Adipocyte (in vitro differentiated cells): ENCODE data around the gene CETP.

Experiments
- DNase-seq: peaks from one replicate; pipeline ENCODE4 v3.0.0-alpha.2; 2015; ENCODE audit warnings: low read depth
- H3K27me3 ChIP-seq: replicated peaks from 2 replicates; pipeline ENCODE4 v1.7.0; 2013; ENCODE audit warnings: mild to moderate bottlenecking, low read length, moderate library complexity; ENCODE audit not compliant: control insufficient read depth, insufficient read depth
- H3K36me3 ChIP-seq: 2 replicates; pipeline ENCODE4 v1.7.0; 2013; ENCODE audit warnings: low read length, mild to moderate bottlenecking, moderate library complexity; ENCODE audit not compliant: control insufficient read depth, insufficient read depth, severe bottlenecking
- H3K4me1 ChIP-seq: 2 replicates; pipeline ENCODE4 v1.7.0; 2013; ENCODE audit warnings: mild to moderate bottlenecking, low read length, moderate library complexity; ENCODE audit not compliant: control insufficient read depth, insufficient read depth
- H3K4me3 ChIP-seq: 2 replicates; pipeline ENCODE4 v1.7.0; 2013; ENCODE audit warnings: mild to moderate bottlenecking, low read length, moderate library complexity
- H3K9ac ChIP-seq: 2 replicates; pipeline ENCODE4 v1.7.0; 2013; ENCODE audit warnings: mild to moderate bottlenecking, low read length, moderate library complexity
- H3K9me3 ChIP-seq: 2 replicates; pipeline ENCODE4 v1.7.0; 2013; ENCODE audit warnings: mild to moderate bottlenecking, low read length, moderate library complexity; ENCODE audit not compliant: control insufficient read depth

CETP gene

GRCh38 chr16:56975714-56976113 is 14.0 kb downstream of the CETP start:
- Histone ChIP-seq H3K9ac (no peak overlapping the region), H3K9me3 (no peaks in the 10 kb centered on the region), H3K4me3 (no peak overlapping the region), H3K36me3 (no peaks in the 10 kb centered on the region), H3K4me1 (peaks cover 19% of the 10 kb centered on the region), H3K27me3 (no peaks in the 10 kb centered on the region)
- no peak for DNase-seq

DNA sequence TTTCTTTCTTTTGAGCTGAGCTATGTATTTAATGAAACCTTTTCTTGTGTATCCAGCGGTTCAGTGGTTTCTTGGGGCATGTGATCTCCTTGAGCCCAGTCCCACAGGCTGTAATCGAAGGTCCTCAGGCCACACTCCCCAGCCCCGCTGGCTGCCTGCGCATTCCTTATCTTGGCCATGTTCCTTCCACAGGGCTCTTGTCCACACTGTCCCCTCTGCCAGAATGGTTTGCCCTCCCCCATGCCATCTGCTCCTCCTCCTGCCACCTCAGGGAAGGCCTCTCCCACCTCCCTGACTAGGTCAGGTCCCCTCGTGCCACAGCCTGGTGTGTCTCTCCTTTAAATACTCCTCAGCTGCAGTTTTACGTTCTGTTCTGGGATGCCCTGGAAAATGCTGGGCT is 15.5 kb downstream of the CETP start:
- no peak overlapping the region for H3K9ac ChIP-seq
- DNase-seq = no peak
- no peak overlapping the region for H3K4me3 ChIP-seq
- no peaks in the 10 kb centered on the region for H3K36me3 ChIP-seq
- H3K9me3 ChIP-seq = no peaks in the 10 kb centered on the region
- no peaks in the 10 kb centered on the region for H3K27me3 ChIP-seq
- H3K4me1 ChIP-seq = peaks cover 4% of the 10 kb centered on the region

GRCh38 chr16:56977823-56978430 is 16.2 kb downstream of the CETP start:
- no peak overlapping the region for H3K4me3 ChIP-seq
- no peaks in the 10 kb centered on the region for H3K27me3 ChIP-seq
- no peaks in the 10 kb centered on the region for H3K36me3 ChIP-seq
- no peak overlapping the region for H3K9ac ChIP-seq
- DNase-seq = no peak
- H3K4me1 ChIP-seq = no peaks in the 10 kb centered on the region
- H3K9me3 ChIP-seq = no peaks in the 10 kb centered on the region

- Histone ChIP-seq H3K27me3 (no peaks in the 10 kb centered on the region), H3K4me1 (peaks cover 6% of the 10 kb centered on the region), H3K4me3 (no peak overlapping the region), H3K9me3 (no peaks in the 10 kb centered on the region), H3K9ac (no peak overlapping the region), H3K36me3 (no peaks in the 10 kb centered on the region)
- DNase-seq = no peak
These were observed 18.4 kb downstream of the CETP start for GRCh38 chr16:56980201-56980535.

DNA sequence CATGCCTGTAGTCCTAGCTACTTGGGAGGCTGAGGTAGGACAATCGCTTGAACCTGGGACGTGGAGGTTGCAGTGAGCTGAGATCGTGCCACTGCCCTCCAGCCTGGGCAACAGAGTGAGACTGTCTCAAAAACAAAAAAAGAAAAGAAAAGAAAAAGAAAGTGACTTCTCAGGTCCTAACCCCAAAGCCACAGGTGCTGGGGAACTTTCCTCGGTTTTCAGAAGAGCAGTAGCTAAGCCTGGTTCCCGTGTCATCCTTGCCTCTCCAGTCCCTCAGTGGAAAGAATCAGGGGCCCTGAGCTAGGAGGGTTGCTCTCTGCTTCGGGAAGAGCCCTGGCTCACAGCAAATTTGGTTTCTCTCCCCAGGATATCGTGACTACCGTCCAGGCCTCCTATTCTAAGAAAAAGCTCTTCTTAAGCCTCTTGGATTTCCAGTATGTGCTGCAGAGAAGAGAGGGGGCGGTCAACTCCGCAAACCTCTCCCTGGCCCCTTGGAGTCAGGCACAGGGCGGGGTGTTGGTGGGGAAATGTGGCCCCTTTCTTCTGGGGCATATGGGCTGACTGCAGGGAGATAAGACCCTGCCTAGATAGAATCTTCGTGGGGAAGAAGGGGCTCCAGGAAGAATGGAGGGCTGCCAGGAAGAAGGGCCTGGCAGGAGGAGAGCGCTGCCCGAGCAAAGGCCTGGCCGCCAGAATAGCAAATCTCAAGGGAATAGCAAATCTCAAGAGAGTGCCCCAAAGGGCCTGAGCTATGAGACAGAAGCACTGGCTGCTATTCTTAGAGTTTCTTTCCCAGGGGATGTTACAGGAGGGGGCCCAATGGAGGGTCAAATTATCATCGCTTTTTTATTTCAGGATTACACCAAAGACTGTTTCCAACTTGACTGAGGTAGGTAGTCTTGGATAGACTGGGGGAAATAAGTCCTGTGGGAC is 19.3 kb downstream of the CETP start:
- Histone ChIP-seq H3K36me3 (no peaks in the 10 kb centered on the region), H3K27me3 (no peaks in the 10 kb centered on the region), H3K9ac (no peak overlapping the region), H3K4me1 (peaks cover 15% of the 10 kb centered on the region), H3K4me3 (no peak overlapping the region), H3K9me3 (no peaks in the 10 kb centered on the region)
- no peak for DNase-seq

DNA sequence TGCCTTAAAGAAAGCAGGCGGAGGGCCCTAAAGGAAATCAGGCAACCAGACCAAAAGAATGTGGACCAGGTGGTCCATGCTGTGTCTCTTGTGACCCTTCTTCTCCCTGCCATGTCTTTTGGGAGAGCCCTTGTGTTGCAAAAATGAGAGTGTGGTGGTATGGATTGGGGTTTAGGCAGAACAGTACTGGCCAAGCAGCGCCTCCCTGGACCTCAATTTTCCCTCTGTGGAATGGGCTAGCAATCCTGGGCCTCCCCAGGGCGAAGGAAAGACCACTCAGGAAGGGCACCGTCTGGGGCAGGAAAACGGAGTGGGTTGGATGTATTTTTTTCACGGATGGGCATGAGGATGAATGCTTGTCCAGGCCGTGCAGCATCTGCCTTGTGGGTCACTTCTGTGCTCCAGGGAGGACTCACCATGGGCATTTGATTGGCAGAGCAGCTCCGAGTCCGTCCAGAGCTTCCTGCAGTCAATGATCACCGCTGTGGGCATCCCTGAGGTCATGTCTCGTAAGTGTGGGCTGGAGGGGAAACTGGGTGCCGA is 20.1 kb downstream of the CETP start:
- peaks cover 16% of the 10 kb centered on the region for H3K4me1 ChIP-seq
- H3K9ac ChIP-seq = no peak overlapping the region
- no peak overlapping the region for H3K4me3 ChIP-seq
- no peaks in the 10 kb centered on the region for H3K27me3 ChIP-seq
- H3K36me3 ChIP-seq = no peaks in the 10 kb centered on the region
- H3K9me3 ChIP-seq = no peaks in the 10 kb centered on the region
- DNase-seq = no peak

- Histone ChIP-seq H3K27me3 (no peaks in the 10 kb centered on the region), H3K36me3 (no peaks in the 10 kb centered on the region), H3K4me3 (no peak overlapping the region), H3K4me1 (peaks cover 16% of the 10 kb centered on the region), H3K9ac (no peak overlapping the region), H3K9me3 (no peaks in the 10 kb centered on the region)
- DNase-seq = no peak
These were observed 20.9 kb downstream of the CETP start for GRCh38 chr16:56982695-56983094.

- Histone ChIP-seq H3K4me3 (no peak overlapping the region), H3K36me3 (no peaks in the 10 kb centered on the region), H3K9me3 (no peaks in the 10 kb centered on the region), H3K4me1 (peaks cover 19% of the 10 kb centered on the region), H3K27me3 (no peaks in the 10 kb centered on the region), H3K9ac (no peak overlapping the region)
- no peak for DNase-seq
These were observed 21.5 kb downstream of the CETP start for GRCh38 chr16:56983211-56983751.

DNA sequence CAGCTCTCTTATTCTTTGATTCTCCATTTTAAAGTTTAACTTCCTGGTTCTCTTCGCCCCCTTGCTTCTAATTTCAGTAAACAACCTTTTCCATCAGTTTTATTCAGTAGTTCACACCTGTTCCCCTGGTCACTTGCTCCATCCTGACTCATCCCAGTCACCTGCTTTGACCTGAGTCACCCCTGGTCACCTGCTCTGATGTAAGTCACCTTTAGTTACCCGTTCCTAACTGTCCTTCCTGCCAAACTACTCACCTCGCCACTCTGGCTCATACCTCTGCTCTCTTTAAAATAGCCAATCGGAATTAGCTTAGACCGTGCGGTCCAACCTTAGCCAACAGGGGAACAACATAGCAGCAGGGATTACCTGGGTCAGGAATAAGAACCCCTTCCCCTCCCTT is 22.9 kb downstream of the CETP start:
- H3K4me3 ChIP-seq = no peak overlapping the region
- DNase-seq = no peak
- peaks cover 29% of the 10 kb centered on the region for H3K4me1 ChIP-seq
- H3K9ac ChIP-seq = peak overlapping the region; percentile 66
- no peaks in the 10 kb centered on the region for H3K27me3 ChIP-seq
- H3K9me3 ChIP-seq = no peaks in the 10 kb centered on the region
- no peaks in the 10 kb centered on the region for H3K36me3 ChIP-seq

DNA sequence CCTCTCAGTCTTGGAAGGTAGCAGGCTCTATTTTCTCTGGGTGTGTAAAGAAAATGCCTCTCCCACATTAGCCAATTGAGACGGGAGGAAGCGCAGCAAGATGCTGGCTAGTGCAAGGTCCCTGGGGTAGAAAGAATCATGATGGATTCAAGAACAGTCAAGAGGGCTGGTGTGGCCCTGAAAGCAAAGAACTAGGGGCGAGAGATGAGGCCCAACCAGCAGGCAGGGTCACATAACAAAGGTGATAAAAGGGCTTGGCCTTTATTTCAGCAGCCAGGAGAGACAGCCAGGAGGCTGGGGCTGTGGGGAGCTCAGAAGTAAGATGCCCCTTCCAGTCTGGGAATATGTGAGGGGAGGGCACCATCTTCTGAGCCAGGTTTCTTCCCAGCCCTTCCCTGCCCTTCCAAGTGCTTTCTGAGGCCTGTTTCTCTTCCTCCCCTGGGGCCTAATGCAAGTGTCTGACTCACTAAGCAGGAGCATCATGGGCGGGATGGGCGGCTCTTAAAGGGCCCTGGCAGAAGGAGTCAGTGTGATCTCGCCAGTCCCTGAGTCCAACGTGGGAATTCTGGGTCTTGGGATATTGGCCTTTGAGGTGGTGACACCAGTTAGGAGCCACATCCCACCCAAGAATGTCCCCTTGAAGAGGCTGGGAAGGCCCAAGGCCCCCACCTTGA is 23.7 kb downstream of the CETP start:
- H3K27me3 ChIP-seq = no peaks in the 10 kb centered on the region

DNA sequence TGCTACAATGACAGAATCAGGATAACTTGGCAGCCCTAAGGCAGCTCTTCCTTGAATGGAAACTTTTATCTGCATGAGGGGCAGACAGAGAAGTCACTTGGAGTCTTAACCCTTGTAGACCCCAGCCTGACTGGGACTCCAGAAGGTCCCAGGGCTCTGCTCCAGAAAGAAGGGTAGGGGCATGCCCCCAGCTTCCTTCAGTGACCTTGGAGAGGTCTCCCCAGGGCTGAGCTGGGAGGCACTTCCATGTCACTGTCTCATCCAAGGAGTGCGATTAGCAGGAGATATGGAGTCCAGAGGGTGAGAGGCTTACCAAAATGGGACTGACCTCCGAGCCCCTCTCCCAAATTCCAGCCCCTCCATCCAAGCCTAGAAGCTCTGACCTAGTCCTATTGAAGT is 24.2 kb downstream of the CETP start:
- peak overlapping the region; percentile 66 for H3K9ac ChIP-seq

More for the DNA sequence above, 23.7 kb downstream of the CETP start:
- peak; percentile 93 for DNase-seq
- peaks cover 34% of the 10 kb centered on the region for H3K4me1 ChIP-seq
- H3K9ac ChIP-seq = peak overlapping the region; percentile 66
- no peaks in the 10 kb centered on the region for H3K36me3 ChIP-seq
- no peaks in the 10 kb centered on the region for H3K9me3 ChIP-seq
- no peak overlapping the region for H3K4me3 ChIP-seq

More for the DNA sequence above, 24.2 kb downstream of the CETP start:
- H3K4me1 ChIP-seq = peaks cover 40% of the 10 kb centered on the region
- no peaks in the 10 kb centered on the region for H3K9me3 ChIP-seq
- no peak overlapping the region for H3K4me3 ChIP-seq
- no peak for DNase-seq
- no peaks in the 10 kb centered on the region for H3K36me3 ChIP-seq
- no peaks in the 10 kb centered on the region for H3K27me3 ChIP-seq
